Caco-2 (cell line): ENCODE results near the gene HPCA. TPM values are rescaled to one million over a fixed set of nuclear protein-coding genes. Genes with fewer than 3 reads are reported as not detected.

Experiments used
- BruUV-seq: library from RNA; stranded (reverse); fragments of 400-500 nt; replicated peaks from 2 replicates; lab custom pipeline; 2021; lab: Mats Ljungman, UMichigan
- CTCF ChIA-PET: fragments of 300-600 bp; sonication (Branson Sonifier 250); formaldehyde crosslinking; loops from one replicate; lab custom pipeline; 2022; ENCODE audit warnings: antibody characterized with exemption; lab: Charles Lee
- POLR2A ChIA-PET: fragments of 300-600 bp; sonication (Branson Sonifier 250); formaldehyde crosslinking; loops from one replicate; lab custom pipeline; 2022; ENCODE audit warnings: antibody characterized with exemption; lab: Charles Lee
- DNase-seq, 2 experiments: peaks; one replicate each; pipeline versions ENCODE4 v3.0.0 to v3.0.0-alpha.2; 2020 to 2022
- H3K27me3 ChIP-seq: replicated peaks from 2 replicates; pipeline ENCODE4 v1.6.0; 2011; ENCODE audit warnings: low read length; ENCODE audit not compliant: control insufficient read depth, insufficient read depth
- H3K36me3 ChIP-seq: 2 replicates; pipeline ENCODE4 v1.5.1; 2011; ENCODE audit warnings: low read length; ENCODE audit not compliant: control insufficient read depth, insufficient read depth
- H3K4me1 ChIP-seq: fragments of 250-450 bp; sonication (Bioruptor Pico); 2 replicates; pipeline ENCODE4 v1.5.1; 2020; ENCODE audit warnings: mild to moderate bottlenecking
- H3K4me3 ChIP-seq: 2 replicates; pipeline ENCODE4 v1.5.1; 2011; ENCODE audit warnings: low read depth, mild to moderate bottlenecking, control low read depth, low read length
- H3K9me3 ChIP-seq: fragments of 250-450 bp; sonication (Bioruptor Pico); 2 replicates; pipeline ENCODE4 v1.5.1; 2020; ENCODE audit warnings: mild to moderate bottlenecking, moderate library complexity
- H3K27ac Mint-ChIP-seq: one replicate; pipeline ENCODE4 v1.8.0; 2022; ENCODE audit warnings: mixed read lengths; ENCODE audit not compliant: unreplicated experiment
- H3K27me3 Mint-ChIP-seq: one replicate; pipeline ENCODE4 v1.8.0; 2022; ENCODE audit warnings: mixed read lengths; ENCODE audit not compliant: insufficient read depth, unreplicated experiment
- H3K36me3 Mint-ChIP-seq: one replicate; pipeline ENCODE4 v1.8.0; 2022; ENCODE audit warnings: mild to moderate bottlenecking, mixed read lengths; ENCODE audit not compliant: insufficient read depth, unreplicated experiment
- H3K4me1 Mint-ChIP-seq: one replicate; pipeline ENCODE4 v1.8.0; 2022; ENCODE audit warnings: low read depth, mixed read lengths; ENCODE audit not compliant: unreplicated experiment
- H3K4me3 Mint-ChIP-seq: one replicate; pipeline ENCODE4 v1.8.0; 2022; ENCODE audit warnings: mild to moderate bottlenecking, moderate library complexity, mixed read lengths; ENCODE audit not compliant: unreplicated experiment
- H3K9me3 Mint-ChIP-seq: one replicate; pipeline ENCODE4 v1.8.0; 2022; ENCODE audit warnings: mixed read lengths; ENCODE audit not compliant: unreplicated experiment
- CTCF ChIP-seq, 2 experiments: fragments of 200-600 bp in 1 of 2; IDR thresholded peaks; 1 replicate in 1 of 2; 2 replicates in 1 of 2; pipeline versions ENCODE4 v1.5.1 to v1.8.0; 2011 to 2022; ENCODE audit warnings: antibody characterized with exemption in 1 of 2, control low read depth in 1 of 2, inconsistent platforms in 1 of 2, low read depth in 1 of 2, low read length in 1 of 2, mild to moderate bottlenecking in 1 of 2, moderate library complexity in 1 of 2; ENCODE audit not compliant: insufficient read depth in 1 of 2, severe bottlenecking in 1 of 2, unreplicated experiment in 1 of 2
- intact Hi-C: fragments of 100-400 bp; cut with micrococcal nuclease; formaldehyde crosslinking; loops from one replicate; pipeline ENCODE4 v1.10.0; 2022; ENCODE audit not compliant: unreplicated experiment
- total RNA-seq: library from RNA; stranded (reverse); gene quantifications from 2 replicates; pipeline ENCODE4 v1.2.3, GENCODE V29; 2022

Gene HPCA
- total RNA-seq, 1 experiment from 2014 or later: not detected

- Mint-ChIP-seq H3K4me3 (no peak overlapping the region), H3K36me3 (peaks cover 6% of the 10 kb centered on the region), H3K27me3 (no peaks in the 10 kb centered on the region), H3K4me1 (peaks cover 8% of the 10 kb centered on the region), H3K9me3 (no peaks in the 10 kb centered on the region), H3K27ac (no peak overlapping the region)
- Histone ChIP-seq H3K27me3 (no peaks in the 10 kb centered on the region), H3K9me3 (no peaks in the 10 kb centered on the region), H3K36me3 (no peaks in the 10 kb centered on the region), H3K4me3 (no peak overlapping the region), H3K4me1 (no peaks in the 10 kb centered on the region)
- POLR2A ChIA-PET: no interaction called here
- no TSS peak for BruUV-seq
- CTCF ChIA-PET: interaction anchor here (0.6 kb wide), 1 partner anchor 183 kb away, joined by 3 read pairs; no protein-coding TSS in a partner anchor
- DNase-seq: no peak
- no peak for TF ChIP-seq CTCF (IDR thresholded peaks at IDR 0.05; ENCODE audit: insufficient read depth in 1 of 2, low read depth in 1 of 2, low read length in 1 of 2, severe bottlenecking in 1 of 2, unreplicated experiment in 1 of 2)
- intact Hi-C loops: no loop called here
Measured at GRCh38 chr1:32895325-32896215, 9.3 kb downstream of the HPCA start.

GRCh38 chr1:32896451-32896850 is 10.2 kb downstream of the HPCA start:
- no peak for TF ChIP-seq CTCF (IDR thresholded peaks at IDR 0.05; ENCODE audit: insufficient read depth in 1 of 2, low read depth in 1 of 2, low read length in 1 of 2, severe bottlenecking in 1 of 2, unreplicated experiment in 1 of 2)
- Mint-ChIP-seq H3K36me3 (peaks cover 6% of the 10 kb centered on the region), H3K9me3 (no peaks in the 10 kb centered on the region), H3K27me3 (no peaks in the 10 kb centered on the region), H3K27ac (no peak overlapping the region), H3K4me1 (peaks cover 8% of the 10 kb centered on the region), H3K4me3 (no peak overlapping the region)
- POLR2A ChIA-PET: no interaction called here
- H3K9me3 ChIP-seq: no peaks in the 10 kb centered on the region
- BruUV-seq: no TSS peak
- intact Hi-C loops: no loop called here
- no peak overlapping the region for H3K4me3 ChIP-seq
- H3K27me3 ChIP-seq: no peaks in the 10 kb centered on the region
- no peak for DNase-seq
- no peaks in the 10 kb centered on the region for H3K4me1 ChIP-seq
- CTCF ChIA-PET: no interaction called here
- H3K36me3 ChIP-seq: no peaks in the 10 kb centered on the region

GRCh38 chr1:32897082-32898049 is 11.1 kb downstream of the HPCA start:
- Mint-ChIP-seq H3K4me3 (no peak overlapping the region), H3K27me3 (no peaks in the 10 kb centered on the region), H3K9me3 (no peaks in the 10 kb centered on the region), H3K4me1 (peaks cover 4% of the 10 kb centered on the region), H3K36me3 (peaks cover 6% of the 10 kb centered on the region), H3K27ac (no peak overlapping the region)
- Histone ChIP-seq H3K4me1 (no peaks in the 10 kb centered on the region), H3K4me3 (no peak overlapping the region), H3K27me3 (no peaks in the 10 kb centered on the region), H3K9me3 (no peaks in the 10 kb centered on the region), H3K36me3 (no peaks in the 10 kb centered on the region)
- intact Hi-C loops: no loop called here
- CTCF ChIA-PET: interaction anchor here (0.9 kb wide), 1 partner anchor 10 kb away, joined by 3 read pairs; no protein-coding TSS in a partner anchor
- no TSS peak for BruUV-seq
- POLR2A ChIA-PET: no interaction called here
- no peak for DNase-seq
- TF ChIP-seq CTCF (IDR thresholded peaks at IDR 0.05; ENCODE audit: insufficient read depth in 1 of 2, low read depth in 1 of 2, low read length in 1 of 2, severe bottlenecking in 1 of 2, unreplicated experiment in 1 of 2): no peak
